ENCODE data around the gene MYO5B. TPM values are rescaled to one million over a fixed set of nuclear protein-coding genes. Genes with fewer than 3 reads are reported as not detected.

Gene MYO5B
- total and polyA plus RNA-seq, 9 donors: 0.83 to 3.3 (median 1.3) TPM

DNA sequence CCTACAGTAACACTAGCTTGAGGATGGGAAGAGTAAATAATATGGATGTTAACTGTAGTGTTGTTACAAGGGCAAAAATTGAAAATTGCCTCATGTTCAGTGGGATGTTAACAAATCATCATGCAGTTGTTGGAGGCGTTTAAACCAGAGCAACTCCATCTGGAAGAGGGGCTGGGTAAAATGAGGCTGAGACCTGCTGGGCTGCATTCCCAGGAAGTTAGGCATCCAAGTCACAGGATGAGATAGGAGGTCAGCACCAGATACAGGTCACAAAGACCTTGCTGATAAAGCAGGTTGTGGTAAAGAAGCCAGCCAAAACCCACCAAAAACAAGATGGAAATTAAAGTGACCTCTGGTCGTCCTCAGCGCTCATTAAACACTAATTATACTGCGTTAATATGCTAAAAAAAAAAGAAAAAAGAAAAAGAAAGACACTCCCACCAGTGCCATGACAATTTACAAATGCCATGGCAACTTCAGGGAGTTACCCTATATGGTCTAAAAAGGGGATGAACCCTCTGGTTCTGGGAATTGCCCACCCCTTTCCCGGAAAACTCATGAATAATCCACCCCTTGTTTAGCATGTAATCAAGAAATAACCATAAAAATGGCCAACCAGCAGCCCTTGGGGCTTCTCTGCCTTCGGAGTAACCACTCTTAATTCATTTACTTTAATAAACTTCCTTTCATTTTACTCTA lies 101.4 kb downstream of the MYO5B start:
- 64% methylated on average over 3 of the region's 6 CpGs for WGBS (ENCODE audit: insufficient coverage)

GRCh38 chr18:50092245-50092805 lies 102.6 kb downstream of the MYO5B start:
- H3K27me3 ChIP-seq (ENCODE audit: control insufficient read depth, insufficient read depth, low read length): no peaks in the 10 kb centered on the region
- H3K4me1 ChIP-seq (ENCODE audit: control insufficient read depth, insufficient read depth, low read length): peaks cover 11% of the 10 kb centered on the region
- no peaks in the 10 kb centered on the region for H3K9me3 ChIP-seq (replicated peaks; ENCODE audit: control insufficient read depth, low read depth, low read length)
- no CpG with 5 or more reads among the region's 3 CpGs for WGBS (ENCODE audit: insufficient coverage)
- no peak overlapping the region for H3K4me3 ChIP-seq (ENCODE audit: low read length)
- H3K36me3 ChIP-seq (ENCODE audit: control insufficient read depth, insufficient read depth, low read length): no peaks in the 10 kb centered on the region
- DNase-seq: peak; percentile 38
- H3K27ac ChIP-seq (ENCODE audit: low read length): no peak overlapping the region

More for the DNA sequence above, 101.4 kb downstream of the MYO5B start:
- H3K4me3 ChIP-seq (ENCODE audit: low read length): no peak overlapping the region
- H3K9me3 ChIP-seq (replicated peaks; ENCODE audit: control insufficient read depth, low read depth, low read length): no peaks in the 10 kb centered on the region
- no peak overlapping the region for H3K27ac ChIP-seq (ENCODE audit: low read length)
- H3K36me3 ChIP-seq (ENCODE audit: control insufficient read depth, insufficient read depth, low read length): no peaks in the 10 kb centered on the region
- H3K4me1 ChIP-seq (ENCODE audit: control insufficient read depth, insufficient read depth, low read length): peaks cover 11% of the 10 kb centered on the region
- H3K27me3 ChIP-seq (ENCODE audit: control insufficient read depth, insufficient read depth, low read length): no peaks in the 10 kb centered on the region
- no peak for DNase-seq

GRCh38 chr18:50091509-50092244 lies 103.3 kb downstream of the MYO5B start:
- H3K36me3 ChIP-seq (ENCODE audit: control insufficient read depth, insufficient read depth, low read length): no peaks in the 10 kb centered on the region
- peak; percentile 69 for DNase-seq
- H3K9me3 ChIP-seq (replicated peaks; ENCODE audit: control insufficient read depth, low read depth, low read length): no peaks in the 10 kb centered on the region
- no CpG with 5 or more reads among the region's 2 CpGs for WGBS (ENCODE audit: insufficient coverage)
- H3K4me1 ChIP-seq (ENCODE audit: control insufficient read depth, insufficient read depth, low read length): peaks cover 11% of the 10 kb centered on the region
- no peaks in the 10 kb centered on the region for H3K27me3 ChIP-seq (ENCODE audit: control insufficient read depth, insufficient read depth, low read length)
- H3K27ac ChIP-seq (ENCODE audit: low read length): no peak overlapping the region
- H3K4me3 ChIP-seq (ENCODE audit: low read length): no peak overlapping the region

- Histone ChIP-seq H3K4me1 (ENCODE audit: control insufficient read depth, insufficient read depth, low read length) (peaks cover 11% of the 10 kb centered on the region), H3K4me3 (ENCODE audit: low read length) (no peak overlapping the region), H3K27ac (ENCODE audit: low read length) (no peak overlapping the region), H3K27me3 (ENCODE audit: control insufficient read depth, insufficient read depth, low read length) (no peaks in the 10 kb centered on the region), H3K9me3 (replicated peaks; ENCODE audit: control insufficient read depth, low read depth, low read length) (no peaks in the 10 kb centered on the region), H3K36me3 (ENCODE audit: control insufficient read depth, insufficient read depth, low read length) (no peaks in the 10 kb centered on the region)
- no peak for DNase-seq
- 67% methylated on average over 4 of the region's 6 CpGs for WGBS (ENCODE audit: insufficient coverage)
These were observed 104.3 kb downstream of the MYO5B start for GRCh38 chr18:50090370-50091312.

DNA sequence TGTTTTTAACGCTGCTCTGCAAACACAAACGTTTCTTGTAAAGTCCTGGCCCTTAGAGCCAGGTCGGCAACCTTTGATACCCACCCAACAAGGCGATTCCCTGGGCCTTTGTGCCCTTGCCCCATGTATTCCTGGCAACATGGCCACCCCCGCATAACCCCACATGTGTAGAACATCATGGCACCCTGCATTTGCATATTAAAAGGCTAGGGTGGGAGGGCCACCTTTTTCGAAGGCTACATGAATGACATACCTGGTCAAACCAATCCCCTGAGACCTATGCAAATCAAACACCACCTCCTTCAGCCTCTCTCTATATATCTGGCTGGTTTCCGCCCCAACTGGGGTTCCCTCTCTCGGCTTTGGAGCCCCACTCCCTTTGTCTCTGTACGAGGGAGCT lies 105.2 kb downstream of the MYO5B start:
- no peak for DNase-seq
- H3K9me3 ChIP-seq (replicated peaks; ENCODE audit: control insufficient read depth, low read depth, low read length): no peaks in the 10 kb centered on the region
- no peaks in the 10 kb centered on the region for H3K27me3 ChIP-seq (ENCODE audit: control insufficient read depth, insufficient read depth, low read length)
- H3K27ac ChIP-seq (ENCODE audit: low read length): no peak overlapping the region
- no peak overlapping the region for H3K4me3 ChIP-seq (ENCODE audit: low read length)
- peaks cover 11% of the 10 kb centered on the region for H3K4me1 ChIP-seq (ENCODE audit: control insufficient read depth, insufficient read depth, low read length)
- no peaks in the 10 kb centered on the region for H3K36me3 ChIP-seq (ENCODE audit: control insufficient read depth, insufficient read depth, low read length)
- WGBS (ENCODE audit: insufficient coverage): 79% methylated on average over 8 of the region's 9 CpGs

DNA sequence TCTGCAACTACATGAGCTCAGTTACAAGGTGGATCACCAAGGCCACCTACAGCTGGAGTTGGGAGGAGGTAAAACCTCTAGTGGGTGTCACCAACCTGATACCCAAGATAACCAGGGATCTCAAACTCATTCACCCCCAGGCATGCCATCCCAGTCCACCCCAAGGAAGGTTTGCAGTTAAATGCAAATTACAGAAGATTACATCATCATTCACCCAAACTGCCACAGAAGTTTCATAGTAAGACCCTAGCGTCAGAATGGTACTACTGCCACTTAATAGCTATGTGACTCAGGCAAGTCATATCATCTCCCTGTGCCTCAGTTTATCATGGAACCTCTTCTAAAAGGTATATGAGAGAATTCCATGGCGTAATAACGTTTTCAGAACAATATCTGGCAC lies 111.2 kb downstream of the MYO5B start:
- H3K27me3 ChIP-seq (ENCODE audit: control insufficient read depth, insufficient read depth, low read length): no peaks in the 10 kb centered on the region
- H3K36me3 ChIP-seq (ENCODE audit: control insufficient read depth, insufficient read depth, low read length): no peaks in the 10 kb centered on the region
- WGBS (ENCODE audit: insufficient coverage): no CpG with 5 or more reads among the region's 3 CpGs
- no peak overlapping the region for H3K4me3 ChIP-seq (ENCODE audit: low read length)
- H3K27ac ChIP-seq (ENCODE audit: low read length): no peak overlapping the region
- peaks cover 21% of the 10 kb centered on the region for H3K4me1 ChIP-seq (ENCODE audit: control insufficient read depth, insufficient read depth, low read length)
- no peaks in the 10 kb centered on the region for H3K9me3 ChIP-seq (replicated peaks; ENCODE audit: control insufficient read depth, low read depth, low read length)
- no peak for DNase-seq

DNA sequence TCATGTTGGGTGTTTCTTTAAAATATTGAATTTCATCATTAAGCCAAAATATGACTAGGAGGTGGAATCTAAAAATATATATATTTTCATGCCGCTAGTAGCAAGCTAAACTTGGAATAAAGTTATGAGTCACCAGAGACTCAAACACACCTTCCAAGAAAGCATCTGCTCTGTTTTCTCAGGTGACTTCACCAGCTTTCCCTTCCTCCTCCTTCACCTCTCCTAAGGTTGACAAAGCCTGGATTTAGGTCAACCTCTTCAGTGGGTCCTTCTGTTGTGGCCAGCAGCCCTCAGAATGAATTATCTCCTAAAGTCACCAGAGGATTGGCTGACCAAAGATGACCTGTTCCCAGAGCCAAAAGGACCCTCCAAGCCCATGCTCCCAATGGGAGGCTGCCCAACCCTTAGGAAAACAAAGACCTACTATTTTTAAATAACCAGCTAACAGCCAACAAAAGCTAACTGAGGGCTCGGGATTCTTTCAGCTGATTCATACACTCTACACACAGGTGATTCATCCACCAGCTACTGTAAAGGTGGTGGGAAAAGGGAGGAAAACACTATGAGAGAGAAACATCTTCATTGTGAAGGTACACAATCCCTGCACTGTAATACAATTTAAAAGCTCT lies 113.9 kb downstream of the MYO5B start:
- Histone ChIP-seq H3K27me3 (ENCODE audit: control insufficient read depth, insufficient read depth, low read length) (no peaks in the 10 kb centered on the region), H3K4me1 (ENCODE audit: control insufficient read depth, insufficient read depth, low read length) (peaks cover 21% of the 10 kb centered on the region), H3K9me3 (replicated peaks; ENCODE audit: control insufficient read depth, low read depth, low read length) (no peaks in the 10 kb centered on the region), H3K4me3 (ENCODE audit: low read length) (no peak overlapping the region), H3K27ac (ENCODE audit: low read length) (no peak overlapping the region), H3K36me3 (ENCODE audit: control insufficient read depth, insufficient read depth, low read length) (no peaks in the 10 kb centered on the region)
- no peak for DNase-seq
- WGBS (ENCODE audit: insufficient coverage): no CpG with 5 or more reads among the region's 2 CpGs

GRCh38 chr18:50080316-50080715 lies 114.6 kb downstream of the MYO5B start:
- H3K4me1 ChIP-seq (ENCODE audit: control insufficient read depth, insufficient read depth, low read length): peaks cover 25% of the 10 kb centered on the region
- DNase-seq: peak; percentile 71
- 80% methylated on average over 1 of the region's 4 CpGs for WGBS (ENCODE audit: insufficient coverage)
- H3K9me3 ChIP-seq (replicated peaks; ENCODE audit: control insufficient read depth, low read depth, low read length): no peaks in the 10 kb centered on the region
- H3K27ac ChIP-seq (ENCODE audit: low read length): peak overlapping the region; percentile 2
- no peak overlapping the region for H3K4me3 ChIP-seq (ENCODE audit: low read length)
- no peaks in the 10 kb centered on the region for H3K27me3 ChIP-seq (ENCODE audit: control insufficient read depth, insufficient read depth, low read length)
- no peaks in the 10 kb centered on the region for H3K36me3 ChIP-seq (ENCODE audit: control insufficient read depth, insufficient read depth, low read length)

GRCh38 chr18:50079571-50080295 lies 115.2 kb downstream of the MYO5B start:
- no peaks in the 10 kb centered on the region for H3K27me3 ChIP-seq (ENCODE audit: control insufficient read depth, insufficient read depth, low read length)
- H3K4me1 ChIP-seq (ENCODE audit: control insufficient read depth, insufficient read depth, low read length): peaks cover 25% of the 10 kb centered on the region
- H3K4me3 ChIP-seq (ENCODE audit: low read length): no peak overlapping the region
- H3K36me3 ChIP-seq (ENCODE audit: control insufficient read depth, insufficient read depth, low read length): no peaks in the 10 kb centered on the region
- 86% methylated on average over 4 of the region's 8 CpGs for WGBS (ENCODE audit: insufficient coverage)
- peak overlapping the region; percentile 2 for H3K27ac ChIP-seq (ENCODE audit: low read length)
- H3K9me3 ChIP-seq (replicated peaks; ENCODE audit: control insufficient read depth, low read depth, low read length): no peaks in the 10 kb centered on the region
- peak; percentile 83 for DNase-seq

All from muscle of leg (tissue), 11 donors.